WTC11 (cell line): Measurements from ENCODE around the gene ADGRL3.

Source experiments
- ATF2 ChIP-seq: sonication (generic); formaldehyde crosslinking; IDR thresholded peaks from 2 replicates; pipeline ENCODE4 v1.8.1; 2022; ENCODE audit warnings: low read depth, missing genetic modification reagents, borderline replicate concordance
- ETV6 ChIP-seq: sonication (generic); formaldehyde crosslinking; IDR thresholded peaks from 2 replicates; pipeline ENCODE4 v1.8.1; 2022; ENCODE audit warnings: mild to moderate bottlenecking, missing genetic modification reagents
- FOXJ3 ChIP-seq: sonication (generic); formaldehyde crosslinking; IDR thresholded peaks from 2 replicates; pipeline ENCODE4 v1.9.0; 2021; ENCODE audit warnings: missing genetic modification reagents, mild to moderate bottlenecking, borderline replicate concordance
- NFE2L1 ChIP-seq: sonication (generic); formaldehyde crosslinking; IDR thresholded peaks from 2 replicates; pipeline ENCODE4 v1.8.1; 2023; ENCODE audit warnings: missing genetic modification reagents
- NFYB ChIP-seq: sonication (generic); formaldehyde crosslinking; conservative IDR thresholded peaks from 2 replicates; pipeline ENCODE4 v1.8.0; 2022; ENCODE audit warnings: low read depth, missing genetic modification reagents
- TEAD1 ChIP-seq: sonication (generic); formaldehyde crosslinking; IDR thresholded peaks from 2 replicates; pipeline ENCODE4 v1.8.0; 2022; ENCODE audit warnings: mild to moderate bottlenecking, missing genetic modification reagents
- ZNF138 ChIP-seq: sonication (generic); formaldehyde crosslinking; conservative IDR thresholded peaks from 2 replicates; pipeline ENCODE4 v1.8.1; 2022; ENCODE audit warnings: mild to moderate bottlenecking, moderate library complexity, missing genetic modification reagents
- TF ChIP-seq, protein P1 (sequence below): fragments of 200-600 bp; IDR thresholded peaks from 2 replicates; pipeline ENCODE4 v1.8.0; 2022; ENCODE audit warnings: antibody characterized with exemption
- TF ChIP-seq, protein P2 (sequence below): sonication (generic); formaldehyde crosslinking; IDR thresholded peaks from 2 replicates; pipeline ENCODE4 v1.8.1; 2022; ENCODE audit warnings: low read depth, mild to moderate bottlenecking, moderate library complexity, missing genetic modification reagents, borderline replicate concordance
- TF ChIP-seq, protein P3 (sequence below): sonication (generic); formaldehyde crosslinking; IDR thresholded peaks from 2 replicates; pipeline ENCODE4 v1.8.0; 2022; ENCODE audit warnings: mild to moderate bottlenecking, missing genetic modification reagents
- TF ChIP-seq, protein P4 (sequence below): sonication (generic); formaldehyde crosslinking; conservative IDR thresholded peaks from 2 replicates; pipeline ENCODE4 v1.8.1; 2022; ENCODE audit warnings: mild to moderate bottlenecking, missing genetic modification reagents
- TF ChIP-seq, protein P5 (sequence below): sonication (generic); formaldehyde crosslinking; conservative IDR thresholded peaks from 2 replicates; pipeline ENCODE4 v1.8.1; 2023; ENCODE audit warnings: mild to moderate bottlenecking, low read depth, missing genetic modification reagents, moderate library complexity
- TF ChIP-seq, protein P6 (sequence below): sonication (generic); formaldehyde crosslinking; IDR thresholded peaks from 2 replicates; pipeline ENCODE4 v1.8.1; 2023; ENCODE audit warnings: mild to moderate bottlenecking, missing genetic modification reagents

GRCh38 chr4:61528595-61528994, 328.5 kb downstream of the ADGRL3 start:
- TF ChIP-seq FOXJ3 (CRISPR knock-in tag) (no peak), TEAD1 (CRISPR knock-in tag) (no peak), ETV6 (no peak), ATF2 (CRISPR knock-in tag) (no peak), ZNF138 (CRISPR knock-in tag) (no peak), NFE2L1 (no peak), NFYB (CRISPR knock-in tag) (no peak)
- TF ChIP-seq, protein P1, sequence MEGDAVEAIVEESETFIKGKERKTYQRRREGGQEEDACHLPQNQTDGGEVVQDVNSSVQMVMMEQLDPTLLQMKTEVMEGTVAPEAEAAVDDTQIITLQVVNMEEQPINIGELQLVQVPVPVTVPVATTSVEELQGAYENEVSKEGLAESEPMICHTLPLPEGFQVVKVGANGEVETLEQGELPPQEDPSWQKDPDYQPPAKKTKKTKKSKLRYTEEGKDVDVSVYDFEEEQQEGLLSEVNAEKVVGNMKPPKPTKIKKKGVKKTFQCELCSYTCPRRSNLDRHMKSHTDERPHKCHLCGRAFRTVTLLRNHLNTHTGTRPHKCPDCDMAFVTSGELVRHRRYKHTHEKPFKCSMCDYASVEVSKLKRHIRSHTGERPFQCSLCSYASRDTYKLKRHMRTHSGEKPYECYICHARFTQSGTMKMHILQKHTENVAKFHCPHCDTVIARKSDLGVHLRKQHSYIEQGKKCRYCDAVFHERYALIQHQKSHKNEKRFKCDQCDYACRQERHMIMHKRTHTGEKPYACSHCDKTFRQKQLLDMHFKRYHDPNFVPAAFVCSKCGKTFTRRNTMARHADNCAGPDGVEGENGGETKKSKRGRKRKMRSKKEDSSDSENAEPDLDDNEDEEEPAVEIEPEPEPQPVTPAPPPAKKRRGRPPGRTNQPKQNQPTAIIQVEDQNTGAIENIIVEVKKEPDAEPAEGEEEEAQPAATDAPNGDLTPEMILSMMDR: no peak
- TF ChIP-seq, protein P2, sequence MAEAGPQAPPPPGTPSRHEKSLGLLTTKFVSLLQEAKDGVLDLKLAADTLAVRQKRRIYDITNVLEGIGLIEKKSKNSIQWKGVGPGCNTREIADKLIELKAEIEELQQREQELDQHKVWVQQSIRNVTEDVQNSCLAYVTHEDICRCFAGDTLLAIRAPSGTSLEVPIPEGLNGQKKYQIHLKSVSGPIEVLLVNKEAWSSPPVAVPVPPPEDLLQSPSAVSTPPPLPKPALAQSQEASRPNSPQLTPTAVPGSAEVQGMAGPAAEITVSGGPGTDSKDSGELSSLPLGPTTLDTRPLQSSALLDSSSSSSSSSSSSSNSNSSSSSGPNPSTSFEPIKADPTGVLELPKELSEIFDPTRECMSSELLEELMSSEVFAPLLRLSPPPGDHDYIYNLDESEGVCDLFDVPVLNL (CRISPR knock-in tag): no peak
- TF ChIP-seq, protein P3, sequence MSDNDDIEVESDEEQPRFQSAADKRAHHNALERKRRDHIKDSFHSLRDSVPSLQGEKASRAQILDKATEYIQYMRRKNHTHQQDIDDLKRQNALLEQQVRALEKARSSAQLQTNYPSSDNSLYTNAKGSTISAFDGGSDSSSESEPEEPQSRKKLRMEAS (CRISPR knock-in tag): no peak
- TF ChIP-seq, protein P4, sequence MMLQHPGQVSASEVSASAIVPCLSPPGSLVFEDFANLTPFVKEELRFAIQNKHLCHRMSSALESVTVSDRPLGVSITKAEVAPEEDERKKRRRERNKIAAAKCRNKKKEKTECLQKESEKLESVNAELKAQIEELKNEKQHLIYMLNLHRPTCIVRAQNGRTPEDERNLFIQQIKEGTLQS (CRISPR knock-in tag): no peak
- TF ChIP-seq, protein P5, sequence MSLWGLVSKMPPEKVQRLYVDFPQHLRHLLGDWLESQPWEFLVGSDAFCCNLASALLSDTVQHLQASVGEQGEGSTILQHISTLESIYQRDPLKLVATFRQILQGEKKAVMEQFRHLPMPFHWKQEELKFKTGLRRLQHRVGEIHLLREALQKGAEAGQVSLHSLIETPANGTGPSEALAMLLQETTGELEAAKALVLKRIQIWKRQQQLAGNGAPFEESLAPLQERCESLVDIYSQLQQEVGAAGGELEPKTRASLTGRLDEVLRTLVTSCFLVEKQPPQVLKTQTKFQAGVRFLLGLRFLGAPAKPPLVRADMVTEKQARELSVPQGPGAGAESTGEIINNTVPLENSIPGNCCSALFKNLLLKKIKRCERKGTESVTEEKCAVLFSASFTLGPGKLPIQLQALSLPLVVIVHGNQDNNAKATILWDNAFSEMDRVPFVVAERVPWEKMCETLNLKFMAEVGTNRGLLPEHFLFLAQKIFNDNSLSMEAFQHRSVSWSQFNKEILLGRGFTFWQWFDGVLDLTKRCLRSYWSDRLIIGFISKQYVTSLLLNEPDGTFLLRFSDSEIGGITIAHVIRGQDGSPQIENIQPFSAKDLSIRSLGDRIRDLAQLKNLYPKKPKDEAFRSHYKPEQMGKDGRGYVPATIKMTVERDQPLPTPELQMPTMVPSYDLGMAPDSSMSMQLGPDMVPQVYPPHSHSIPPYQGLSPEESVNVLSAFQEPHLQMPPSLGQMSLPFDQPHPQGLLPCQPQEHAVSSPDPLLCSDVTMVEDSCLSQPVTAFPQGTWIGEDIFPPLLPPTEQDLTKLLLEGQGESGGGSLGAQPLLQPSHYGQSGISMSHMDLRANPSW (CRISPR knock-in tag): no peak
- TF ChIP-seq, protein P6, sequence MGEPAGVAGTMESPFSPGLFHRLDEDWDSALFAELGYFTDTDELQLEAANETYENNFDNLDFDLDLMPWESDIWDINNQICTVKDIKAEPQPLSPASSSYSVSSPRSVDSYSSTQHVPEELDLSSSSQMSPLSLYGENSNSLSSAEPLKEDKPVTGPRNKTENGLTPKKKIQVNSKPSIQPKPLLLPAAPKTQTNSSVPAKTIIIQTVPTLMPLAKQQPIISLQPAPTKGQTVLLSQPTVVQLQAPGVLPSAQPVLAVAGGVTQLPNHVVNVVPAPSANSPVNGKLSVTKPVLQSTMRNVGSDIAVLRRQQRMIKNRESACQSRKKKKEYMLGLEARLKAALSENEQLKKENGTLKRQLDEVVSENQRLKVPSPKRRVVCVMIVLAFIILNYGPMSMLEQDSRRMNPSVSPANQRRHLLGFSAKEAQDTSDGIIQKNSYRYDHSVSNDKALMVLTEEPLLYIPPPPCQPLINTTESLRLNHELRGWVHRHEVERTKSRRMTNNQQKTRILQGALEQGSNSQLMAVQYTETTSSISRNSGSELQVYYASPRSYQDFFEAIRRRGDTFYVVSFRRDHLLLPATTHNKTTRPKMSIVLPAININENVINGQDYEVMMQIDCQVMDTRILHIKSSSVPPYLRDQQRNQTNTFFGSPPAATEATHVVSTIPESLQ (CRISPR knock-in tag): no peak
